ENCODE data around the gene SP2.
"Not testable (repeated sequence)": the region's sequence is repeated elsewhere in the genome, so short reads cannot be mapped to it uniquely, and the experiment has no call there.

Gene SP2

GRCh38 chr17:47891545-47892088 lies 4.4 kb upstream of the SP2 start:
- DNase-seq, result no peak

GRCh38 chr17:47894498-47895346 lies 1.3 kb upstream of the SP2 start:
- DNase-seq, result no peak

- no peak for DNase-seq
Observed at GRCh38 chr17:47895347-47895855, 635 bp upstream of the SP2 start.

GRCh38 chr17:47896672-47897490 lies 845 bp downstream of the SP2 start:
- no peak for DNase-seq

- DNase-seq, result no peak
Observed at GRCh38 chr17:47897561-47897960, 1.5 kb downstream of the SP2 start.

- DNase-seq, result no peak
Observed at GRCh38 chr17:47898241-47898640, 2.2 kb downstream of the SP2 start.

- DNase-seq, result no peak
Observed at GRCh38 chr17:47899643-47900042, 3.6 kb downstream of the SP2 start.

GRCh38 chr17:47901423-47901822 lies 5.4 kb downstream of the SP2 start:
- DNase-seq, result no peak

GRCh38 chr17:47902039-47902744 lies 6.2 kb downstream of the SP2 start:
- no peak for DNase-seq

GRCh38 chr17:47905221-47905733 lies 9.2 kb downstream of the SP2 start:
- DNase-seq, result peak; percentile 82

GRCh38 chr17:47906443-47906842 lies 10.4 kb downstream of the SP2 start:
- no peak for DNase-seq

- DNase-seq, result no peak
Observed at GRCh38 chr17:47907932-47908562, 12.0 kb downstream of the SP2 start.

- DNase-seq, result no peak
Observed at GRCh38 chr17:47913050-47913449, 17.0 kb downstream of the SP2 start.

GRCh38 chr17:47914306-47914948 lies 18.4 kb downstream of the SP2 start:
- DNase-seq, result no peak

GRCh38 chr17:47915776-47916398 lies 19.9 kb downstream of the SP2 start:
- DNase-seq, result peak; percentile 68

GRCh38 chr17:47916489-47917208 lies 20.6 kb downstream of the SP2 start:
- DNase-seq, result no peak

- no peak for DNase-seq
Observed at GRCh38 chr17:47917581-47917980, 21.5 kb downstream of the SP2 start.

GRCh38 chr17:47918006-47918405 lies 22.0 kb downstream of the SP2 start:
- DNase-seq, result no peak

GRCh38 chr17:47918991-47919390 lies 23.0 kb downstream of the SP2 start:
- DNase-seq, result no peak

- not testable (repeated sequence) for DNase-seq
Observed at GRCh38 chr17:47919889-47920288, 23.9 kb downstream of the SP2 start.
